Activated CD8-positive, alpha-beta memory T cell treated with anti-CD3 and anti-CD28 coated beads, Interleukin-2, amount 50 U/mL, for 24 hours (primary cell): ENCODE measurements around the gene HGFAC.
"Not testable (repeated sequence)": the region's sequence is repeated elsewhere in the genome, so short reads cannot be mapped to it uniquely, and the experiment has no call there.

Experiments
- DNase-seq: peaks from one replicate; pipeline ENCODE4 v3.0.0-alpha.2; 2020; ENCODE audit errors: extremely low read depth

Gene HGFAC

DNA sequence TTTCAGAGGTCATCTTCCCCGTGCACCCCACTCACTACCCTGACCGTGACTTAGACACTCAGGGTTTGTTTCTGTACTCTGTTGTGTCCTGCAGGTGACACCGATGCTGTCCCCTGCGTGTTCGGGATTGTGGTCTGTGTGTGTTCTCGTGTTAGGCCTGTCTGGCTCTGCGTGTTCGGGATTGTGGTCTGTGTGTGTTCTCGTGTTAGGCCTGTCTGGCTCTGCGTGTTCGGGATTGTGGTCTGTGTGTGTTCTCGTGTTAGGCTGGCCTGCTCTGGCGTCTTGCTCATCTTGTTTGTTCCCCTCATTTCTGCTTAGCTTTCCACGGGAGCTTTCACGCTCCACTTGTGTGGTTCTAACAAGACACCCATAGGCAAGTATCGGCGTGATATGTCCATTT, 30.6 kb upstream of the HGFAC start:
- not testable (repeated sequence) for DNase-seq

DNA sequence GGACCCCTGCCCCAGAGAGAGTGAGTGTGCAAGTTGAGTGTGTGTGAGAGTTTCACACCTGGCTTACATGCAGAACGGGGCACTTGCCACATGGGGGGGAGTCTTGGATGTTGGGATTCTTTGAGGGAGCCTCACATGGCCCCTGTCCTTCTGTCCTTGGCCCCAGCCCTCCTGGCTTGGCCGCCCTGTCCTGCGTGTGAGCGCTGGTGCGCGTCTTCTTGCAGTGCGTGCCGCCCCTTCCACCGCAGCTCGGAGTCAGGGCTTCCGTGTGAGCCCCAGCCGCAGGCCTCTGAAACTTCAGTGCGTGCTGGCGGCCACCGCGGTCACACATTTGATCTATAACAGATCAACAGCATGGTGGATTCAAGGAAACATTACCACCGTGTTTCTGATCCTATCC, 30.1 kb upstream of the HGFAC start:
- DNase-seq: no peak

DNA sequence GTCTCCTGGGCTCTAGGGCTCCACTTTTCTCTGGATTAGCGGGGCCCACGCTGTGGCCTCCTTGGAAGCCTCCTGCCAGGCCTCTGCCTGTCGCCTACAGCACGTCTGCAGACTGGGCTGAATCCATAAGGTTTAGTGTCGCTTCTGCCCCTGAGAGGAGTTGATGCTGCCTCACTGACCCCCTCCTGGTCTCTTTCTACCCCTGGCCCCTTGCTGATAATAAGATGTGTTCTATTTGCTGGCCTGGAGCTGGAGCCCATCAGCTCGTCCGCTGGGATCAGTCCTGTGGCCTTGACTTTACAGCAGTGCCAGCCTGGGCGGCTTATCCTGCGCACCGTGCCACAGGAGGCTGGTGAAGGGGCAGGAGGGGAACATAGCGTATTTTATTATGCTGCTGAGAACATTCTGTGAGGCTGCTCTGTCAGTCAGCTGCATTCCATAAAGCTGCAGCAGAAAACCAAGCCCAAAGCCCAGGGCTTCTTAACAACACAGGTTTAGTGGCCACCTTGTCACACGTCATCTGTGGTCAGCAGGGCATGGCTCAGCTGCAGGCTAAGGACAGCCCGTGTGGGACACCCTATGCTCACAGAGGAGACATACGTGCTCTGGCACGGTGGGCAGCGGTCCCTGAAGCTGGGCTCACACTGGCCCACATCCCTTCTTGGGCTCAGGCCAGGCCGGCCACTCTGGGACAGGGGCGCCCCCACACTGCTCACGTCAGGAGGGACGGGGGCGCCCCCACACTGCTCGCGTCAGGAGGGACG, 29.3 kb upstream of the HGFAC start:
- DNase-seq: no peak

DNA sequence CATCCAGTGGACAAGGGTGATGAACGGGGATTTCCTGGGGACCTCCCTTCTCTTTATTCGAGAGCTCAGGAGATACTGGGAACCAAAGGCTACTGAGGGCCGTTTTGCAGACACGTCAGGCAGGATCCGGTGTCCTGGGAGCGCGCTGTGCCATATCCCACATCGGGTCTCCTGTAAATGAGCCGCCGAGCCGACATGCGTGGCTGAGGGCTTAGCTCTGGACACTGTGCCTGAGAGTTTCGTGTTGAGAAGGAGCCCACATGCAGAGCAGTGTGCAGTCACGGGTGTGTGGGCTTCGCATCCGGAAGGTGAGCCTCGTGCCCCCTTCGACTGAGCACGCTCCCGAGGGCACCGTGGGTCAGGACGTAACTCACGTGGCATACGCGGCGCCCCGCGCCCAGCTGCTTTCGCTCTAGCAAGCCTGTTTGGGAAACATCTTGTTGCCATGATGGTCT, 28.5 kb upstream of the HGFAC start:
- DNase-seq: no peak

DNA sequence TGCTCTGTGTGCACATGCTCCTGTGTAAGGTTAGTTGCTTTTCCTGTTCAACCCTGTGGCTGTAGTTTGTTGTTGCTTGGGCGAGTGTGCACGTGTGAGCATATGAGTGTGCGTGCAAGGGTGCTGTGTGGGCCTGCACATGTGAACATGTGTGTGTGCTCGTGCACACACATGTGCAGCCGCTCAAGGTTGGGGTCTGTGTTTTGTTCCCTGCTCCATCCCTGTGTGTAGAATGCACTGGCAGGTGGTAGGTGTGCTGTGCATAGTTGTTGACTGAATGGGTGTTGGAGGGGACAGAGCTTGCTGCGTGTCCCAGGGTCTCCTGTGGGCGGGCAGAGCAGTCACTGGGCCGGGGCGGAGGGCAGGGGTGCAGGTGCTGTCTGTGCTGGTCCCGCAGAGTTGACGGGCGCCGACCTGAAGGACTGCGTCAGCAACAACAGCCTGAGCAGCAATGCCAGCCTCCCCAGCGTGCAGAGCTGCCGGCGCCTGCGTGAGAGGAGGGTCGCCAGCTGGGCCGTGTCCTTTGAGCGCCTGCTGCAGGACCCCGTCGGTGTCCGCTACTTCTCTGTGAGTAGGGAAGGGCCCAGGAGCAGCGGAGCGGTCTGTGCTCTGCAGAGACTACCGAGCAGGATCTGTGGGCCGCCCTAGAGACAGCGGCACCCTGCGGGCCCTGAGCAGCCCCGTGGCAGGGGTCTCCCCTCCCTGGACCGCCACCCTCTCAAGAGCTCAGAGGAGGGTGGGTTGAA, 27.9 kb upstream of the HGFAC start:
- DNase-seq: no peak

DNA sequence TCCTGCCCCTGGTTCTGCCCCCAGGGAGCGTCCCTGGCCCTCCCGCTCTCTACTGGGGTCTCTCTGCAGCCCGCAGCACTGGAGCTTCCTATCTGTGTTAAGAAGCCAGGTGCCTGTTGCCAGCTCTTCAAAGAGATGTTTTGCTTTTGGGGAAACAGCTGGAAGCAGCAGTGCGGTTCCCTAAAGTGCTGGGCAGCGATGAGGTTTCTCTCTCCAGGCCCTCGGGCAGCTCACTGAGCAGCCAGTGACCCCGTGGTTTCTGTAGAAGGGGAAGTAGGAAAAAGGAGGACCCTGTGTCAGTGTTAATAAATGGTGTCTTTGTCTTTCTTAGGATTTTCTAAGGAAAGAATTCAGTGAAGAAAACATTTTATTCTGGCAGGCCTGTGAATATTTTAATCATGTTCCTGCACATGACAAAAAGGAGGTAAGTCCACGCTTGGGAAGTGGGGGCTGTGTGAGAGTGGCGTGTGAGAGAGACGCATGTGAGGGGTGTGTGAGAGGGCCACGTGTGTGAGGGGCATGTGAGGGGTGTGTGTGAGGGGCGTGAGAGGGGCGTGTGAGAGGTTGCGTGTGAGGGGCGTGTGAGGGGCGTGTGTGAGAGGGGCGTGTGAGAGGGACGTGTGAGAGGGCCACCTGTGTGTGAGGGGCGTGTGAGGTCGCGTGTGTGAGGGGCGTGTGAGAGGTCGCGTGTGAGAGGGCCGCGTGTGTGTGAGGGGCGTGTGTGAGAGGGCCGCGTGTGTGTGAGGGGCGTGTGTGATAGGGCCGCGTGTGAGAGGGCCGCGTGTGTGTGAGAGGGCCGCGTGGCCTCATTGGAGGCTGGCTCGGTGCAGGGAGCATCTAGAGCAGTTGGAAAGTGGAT, 27.1 kb upstream of the HGFAC start:
- no peak for DNase-seq

DNA sequence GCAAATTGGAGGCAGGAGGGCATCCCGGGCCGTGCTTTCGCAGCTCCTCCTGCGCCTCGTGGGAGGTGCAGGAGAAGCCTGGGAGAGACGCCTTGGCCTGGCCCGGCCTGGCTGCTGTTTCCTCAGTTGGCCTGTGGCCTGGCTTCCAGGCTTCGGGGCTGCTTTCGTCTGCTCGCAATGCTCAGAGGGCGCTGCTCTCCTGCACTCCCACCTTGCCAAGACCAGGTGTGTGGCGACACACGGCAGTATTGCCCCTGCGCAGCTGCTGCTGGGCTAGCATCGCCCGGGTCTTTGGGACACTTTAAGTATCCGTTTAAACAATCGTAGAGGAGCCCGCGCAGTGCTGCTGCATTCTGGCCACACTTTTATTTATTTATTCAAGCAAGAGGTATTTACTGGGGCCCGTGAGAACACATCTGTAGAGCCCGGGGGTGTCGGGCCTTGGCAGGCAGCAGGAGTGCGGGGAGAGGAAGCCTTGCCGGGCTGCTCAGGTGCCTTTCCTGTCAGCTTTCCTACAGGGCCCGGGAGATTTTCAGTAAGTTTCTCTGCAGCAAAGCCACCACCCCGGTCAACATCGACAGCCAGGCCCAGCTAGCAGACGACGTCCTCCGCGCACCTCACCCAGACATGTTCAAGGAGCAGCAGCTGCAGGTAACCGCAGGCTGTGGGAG, 26.2 kb upstream of the HGFAC start:
- DNase-seq: no peak

DNA sequence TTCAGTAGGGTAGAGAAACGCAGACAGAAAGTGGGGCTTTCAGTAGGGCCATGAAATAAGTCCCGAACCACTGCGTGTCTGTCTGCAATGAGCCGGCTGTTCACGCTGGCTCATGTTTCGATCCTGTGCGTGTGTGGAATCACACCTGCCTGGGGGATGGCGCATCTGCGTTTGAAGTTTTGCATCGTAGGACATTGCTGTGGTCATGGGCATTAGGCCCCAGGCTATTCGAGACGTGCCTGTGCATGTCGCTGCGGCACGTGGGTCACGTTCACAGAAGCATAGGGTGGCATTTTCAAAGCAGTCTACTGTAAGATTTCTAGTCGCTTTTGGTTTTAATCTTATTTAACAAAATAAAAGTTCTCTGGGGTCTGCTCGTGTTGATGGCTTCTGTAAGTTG, 25.5 kb upstream of the HGFAC start:
- no peak for DNase-seq

DNA sequence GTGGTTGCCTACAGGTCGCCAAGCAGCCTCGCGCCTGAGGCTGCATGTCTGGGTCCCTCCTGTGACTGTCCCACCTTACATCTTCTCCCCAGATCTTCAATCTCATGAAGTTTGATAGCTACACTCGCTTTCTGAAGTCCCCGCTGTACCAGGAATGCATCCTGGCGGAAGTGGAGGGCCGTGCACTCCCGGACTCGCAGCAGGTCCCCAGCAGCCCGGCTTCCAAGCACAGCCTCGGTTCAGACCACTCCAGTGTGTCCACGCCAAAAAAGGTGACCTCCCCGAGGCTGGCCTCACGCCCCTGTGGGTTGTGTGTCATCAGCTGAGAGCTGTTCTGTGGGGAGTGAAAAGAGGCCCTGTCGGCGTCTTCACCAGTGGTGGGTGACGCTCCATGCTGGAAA, 24.9 kb upstream of the HGFAC start:
- DNase-seq: no peak

DNA sequence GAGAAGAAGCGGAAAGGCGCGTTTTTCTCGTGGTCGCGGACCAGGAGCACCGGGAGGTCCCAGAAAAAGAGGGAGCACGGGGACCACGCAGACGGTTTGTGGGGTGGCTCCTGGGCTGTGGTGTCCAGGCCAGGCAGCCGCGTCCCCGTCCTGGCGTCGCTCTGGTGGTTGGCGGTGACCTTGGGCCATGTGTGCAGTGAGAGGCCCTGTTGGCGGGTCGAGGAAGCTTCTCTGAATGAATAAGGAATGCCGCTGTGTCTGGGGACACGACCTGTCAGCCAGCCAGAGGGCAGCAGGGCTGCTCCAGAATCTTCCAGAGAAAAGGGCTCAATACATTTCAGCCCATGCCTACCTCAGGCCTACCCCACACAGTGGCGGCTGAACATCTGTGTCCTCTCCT, 24.3 kb upstream of the HGFAC start:
- DNase-seq: no peak

DNA sequence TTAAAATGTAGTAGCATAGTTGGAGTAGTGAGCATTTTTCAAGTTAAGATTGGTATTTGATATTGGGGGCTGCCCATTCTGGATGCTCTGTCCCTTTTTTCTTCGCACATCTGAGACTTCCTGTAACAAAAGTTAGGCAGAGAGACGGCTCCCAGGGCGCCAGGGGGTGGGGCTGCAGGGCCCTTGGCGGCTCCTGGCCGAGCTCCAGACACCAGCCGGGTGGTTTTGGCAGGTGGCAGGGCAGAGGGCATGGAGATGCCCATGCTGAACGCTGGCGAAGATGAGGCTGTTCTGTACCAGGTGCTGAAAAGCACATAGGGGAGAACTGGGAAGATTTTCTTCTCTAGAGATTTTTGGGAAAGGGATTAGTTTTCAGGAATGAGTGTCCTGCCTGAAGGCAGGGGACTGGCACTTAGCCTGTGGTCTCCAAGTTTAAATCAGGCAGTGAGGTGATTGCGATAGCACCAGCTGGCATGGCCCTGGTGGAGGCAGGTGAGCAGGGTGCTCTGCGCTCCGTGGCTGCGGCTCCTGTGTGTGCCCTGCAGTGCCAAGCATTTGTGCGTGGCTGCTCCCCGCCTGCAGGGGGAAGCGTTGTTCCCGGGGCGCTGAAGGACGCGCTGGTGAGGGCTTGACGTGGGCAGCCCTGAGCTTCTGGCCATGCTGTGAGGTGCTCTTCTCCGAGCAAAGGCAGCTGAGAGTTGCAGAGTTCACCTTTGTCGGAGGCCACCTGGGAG, 23.6 kb upstream of the HGFAC start:
- no peak for DNase-seq

DNA sequence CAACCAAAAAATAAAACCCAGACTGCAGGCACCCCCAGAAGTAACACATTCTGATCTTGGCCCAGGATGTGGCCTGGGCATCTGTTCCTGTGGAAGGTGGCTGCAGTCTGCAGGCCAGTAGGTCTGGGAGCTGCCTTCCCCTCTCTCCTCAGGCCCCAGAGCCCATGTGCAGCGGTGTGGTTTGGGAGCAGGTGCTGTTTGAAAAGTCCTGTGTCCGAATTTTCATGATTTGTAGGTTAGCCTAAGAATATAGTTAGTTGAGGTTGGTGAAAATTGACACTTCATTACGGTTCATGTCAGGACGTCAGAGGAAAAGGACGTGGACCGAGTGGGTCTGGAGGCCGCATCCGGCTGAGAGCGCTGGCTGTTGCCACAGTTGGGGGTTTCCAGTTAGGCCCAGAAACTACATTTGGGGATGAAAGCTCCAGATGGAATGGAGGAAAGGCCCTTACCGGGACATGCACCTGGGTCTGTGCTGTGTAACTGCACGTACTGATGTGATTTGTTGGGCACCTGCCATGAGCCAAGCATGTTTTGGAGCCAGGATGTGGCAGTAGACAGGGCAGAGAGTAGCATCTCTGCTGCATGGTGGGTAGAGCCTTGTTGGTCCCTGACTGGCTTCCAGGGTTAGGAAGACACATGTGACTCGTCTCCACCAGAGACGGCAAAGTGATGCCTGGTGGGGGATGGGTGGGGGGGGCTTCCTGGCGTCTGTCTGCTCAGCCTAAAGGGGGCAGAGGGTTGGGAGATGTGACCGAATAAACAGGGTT, 21.7 kb upstream of the HGFAC start:
- no peak for DNase-seq

DNA sequence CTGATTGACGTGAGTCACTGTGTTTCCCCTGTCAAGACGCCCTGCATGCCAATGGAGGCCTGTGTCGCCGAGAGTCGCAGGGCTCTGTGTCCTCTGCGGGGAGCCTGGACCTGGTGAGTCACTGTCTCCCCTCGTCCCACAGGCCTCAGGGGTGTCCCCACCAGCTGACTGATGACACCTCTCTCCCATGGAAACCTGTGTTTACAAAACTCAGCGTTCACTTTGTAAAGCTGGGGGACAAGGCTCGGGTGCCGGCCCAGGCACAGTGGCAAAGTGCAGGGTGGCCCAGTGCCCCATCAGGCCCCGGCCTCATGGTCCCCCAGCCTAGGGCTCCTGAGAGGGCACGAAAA, 21.2 kb upstream of the HGFAC start:
- DNase-seq: no peak

DNA sequence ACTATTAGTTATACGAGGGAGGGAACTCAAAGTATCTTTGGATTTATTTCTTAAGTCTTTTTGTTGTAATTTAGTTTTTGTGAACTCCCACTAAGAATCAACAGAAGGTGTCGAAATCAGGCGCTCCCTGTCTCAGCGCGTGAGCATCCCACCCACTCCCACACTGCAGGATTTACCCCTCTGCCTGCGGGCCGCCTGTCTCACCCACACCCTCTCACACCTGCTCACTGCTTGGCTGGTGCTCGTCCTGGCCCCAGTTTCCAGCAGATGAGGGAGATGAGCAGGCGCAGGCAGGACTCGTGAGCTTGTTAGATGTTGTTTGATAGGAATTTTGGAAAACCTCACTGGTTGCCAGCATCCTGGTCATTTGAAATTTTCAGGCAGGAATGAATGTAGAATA, 20.8 kb upstream of the HGFAC start:
- no peak for DNase-seq

DNA sequence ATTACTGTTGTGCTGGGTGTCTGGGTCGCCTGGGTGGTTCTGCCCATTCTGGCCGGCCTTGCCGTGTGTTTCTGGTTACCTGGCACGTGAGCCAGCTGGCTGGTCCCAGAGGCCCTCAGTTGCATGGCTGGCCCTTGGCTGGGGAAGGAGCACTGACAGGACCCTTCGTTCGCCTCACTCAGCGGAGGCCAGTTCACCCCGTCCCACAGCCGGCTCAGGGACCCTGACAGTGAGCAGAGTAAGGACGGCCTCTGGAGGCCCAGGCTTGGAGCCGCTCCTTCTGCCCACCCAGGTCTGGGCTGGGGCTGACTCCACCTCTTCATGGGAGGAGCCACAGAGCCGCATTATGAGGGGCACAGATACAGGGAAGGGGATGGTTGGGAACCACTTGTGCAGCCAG, 20.3 kb upstream of the HGFAC start:
- DNase-seq: no peak

DNA sequence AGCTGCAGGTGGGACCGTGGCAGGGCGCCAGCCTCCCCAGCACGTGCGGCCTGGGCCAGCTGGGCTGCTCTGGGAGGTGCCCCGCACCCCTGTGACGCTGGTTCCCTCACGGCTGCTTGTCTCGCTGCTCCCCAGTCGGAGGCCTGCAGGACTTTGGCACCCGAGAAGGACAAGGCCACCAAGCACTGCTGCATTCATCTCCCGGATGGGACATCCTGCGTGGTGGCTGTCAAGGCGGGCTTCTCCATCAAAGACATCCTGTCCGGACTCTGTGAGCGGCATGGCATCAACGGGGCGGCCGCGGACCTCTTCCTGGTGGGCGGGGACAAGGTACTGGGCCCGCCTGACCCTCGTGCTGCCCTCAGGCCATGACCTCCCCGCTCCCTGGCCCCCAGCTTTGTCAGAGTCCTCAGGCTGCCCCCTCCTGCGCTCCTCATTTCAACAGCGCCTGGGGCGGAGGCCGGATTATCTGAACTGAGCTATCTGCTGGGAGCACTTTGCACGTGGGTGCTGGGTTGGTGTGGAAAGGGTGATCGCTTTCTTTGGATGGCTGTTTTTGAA, 19.4 kb upstream of the HGFAC start:
- DNase-seq: no peak

DNA sequence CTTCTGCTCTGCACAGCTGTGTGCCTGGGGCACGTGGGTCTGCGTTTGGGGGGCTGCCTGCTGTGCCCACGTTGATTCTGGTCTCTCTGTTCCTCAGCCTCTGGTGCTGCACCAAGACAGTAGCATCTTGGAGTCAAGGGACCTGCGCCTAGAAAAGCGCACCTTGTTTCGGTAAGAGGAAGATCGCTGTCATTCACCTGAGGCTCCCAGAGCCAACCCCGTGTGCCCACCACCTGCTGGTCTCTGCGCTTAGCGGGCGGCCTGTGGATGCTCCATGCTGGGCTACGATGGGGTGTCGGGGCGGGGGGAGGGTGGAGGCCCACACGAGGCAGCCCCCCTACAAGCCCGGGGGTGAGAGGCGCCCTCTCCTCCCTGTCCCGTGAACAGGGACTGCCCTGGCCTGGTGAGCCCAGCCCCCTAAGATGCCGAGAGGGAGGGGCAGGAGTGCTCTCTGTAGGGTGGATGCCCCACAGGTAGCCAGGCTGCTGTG, 18.9 kb upstream of the HGFAC start:
- DNase-seq: no peak

DNA sequence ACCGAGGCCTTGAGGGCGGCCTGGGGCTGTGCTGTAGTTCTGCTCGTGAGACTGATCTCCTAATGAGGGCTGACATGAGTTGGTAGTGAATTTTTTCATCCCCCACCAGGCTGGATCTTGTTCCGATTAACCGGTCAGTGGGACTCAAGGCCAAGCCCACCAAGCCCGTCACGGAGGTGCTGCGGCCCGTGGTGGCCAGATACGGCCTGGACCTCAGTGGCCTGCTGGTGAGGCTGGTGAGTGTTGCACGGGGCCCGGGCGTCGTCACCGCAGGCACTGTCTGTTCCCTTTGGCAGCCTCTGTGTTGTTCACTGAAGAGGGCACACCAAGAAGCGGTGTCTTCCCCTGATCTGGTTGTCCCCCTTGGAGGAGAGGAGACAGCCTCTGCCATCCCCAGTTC, 18.4 kb upstream of the HGFAC start:
- no peak for DNase-seq

DNA sequence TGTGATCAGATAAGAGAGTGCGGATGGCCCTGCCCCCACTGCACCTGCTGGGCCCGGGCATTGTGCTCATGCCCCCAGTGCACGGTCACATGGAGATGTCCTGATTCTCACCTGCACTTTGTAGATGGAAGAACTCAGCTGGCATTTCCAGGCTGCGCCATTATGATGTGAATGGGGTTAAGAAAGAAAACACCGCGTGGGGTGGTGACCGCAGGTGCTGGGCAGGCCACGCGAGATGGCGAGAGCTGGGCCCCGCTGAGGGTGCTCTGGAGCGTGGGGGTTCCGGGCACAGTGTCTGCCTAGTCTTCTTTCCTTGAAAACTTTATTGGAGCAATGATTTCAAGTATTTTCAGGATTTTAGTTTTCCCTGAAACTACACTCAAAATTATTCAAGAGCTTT, 17.8 kb upstream of the HGFAC start:
- no peak for DNase-seq

DNA sequence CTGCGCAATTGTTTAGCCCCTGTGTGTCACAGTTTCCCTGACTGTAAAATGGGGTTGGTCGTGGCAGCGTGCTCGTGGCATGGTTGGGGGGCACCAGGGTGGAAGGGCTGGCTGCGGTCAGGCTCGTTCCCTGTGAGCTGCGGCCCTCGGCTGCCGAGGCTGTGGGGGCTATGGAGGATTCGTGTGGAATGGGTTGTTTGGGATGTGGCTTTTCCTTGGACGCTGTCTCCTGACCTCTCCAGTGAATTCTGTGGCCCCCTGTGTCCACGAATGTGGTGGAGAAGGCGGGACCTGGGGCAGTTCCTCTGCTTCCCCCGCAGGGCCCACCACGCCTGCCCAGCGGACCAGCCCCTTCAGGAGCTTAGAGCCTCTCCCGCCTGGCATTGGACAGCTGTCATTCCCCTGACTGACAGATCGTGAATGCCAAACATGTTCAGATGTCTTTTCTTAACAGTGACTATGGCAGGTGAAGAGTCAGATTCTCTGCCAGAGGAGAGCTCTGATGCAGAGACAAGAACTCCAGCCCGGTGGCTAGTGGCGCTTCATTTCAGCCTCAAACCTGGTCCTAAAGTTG, 17.2 kb upstream of the HGFAC start:
- DNase-seq: no peak
